ENCODE measurements around the gene TGOLN2.
"Not testable (repeated sequence)": the region's sequence is repeated elsewhere in the genome, so short reads cannot be mapped to it uniquely, and the experiment has no call there.

Gene TGOLN2

GRCh38 chr2:85330839-85331636 is 3.2 kb upstream of the TGOLN2 start:
- H3K27ac ChIP-seq, result no peak overlapping the region
- no peak for TF ChIP-seq CTCF (conservative IDR thresholded peaks at IDR 0.05)
- no peak for TF ChIP-seq ZFX (IDR thresholded peaks at IDR 0.05)

GRCh38 chr2:85329701-85330100 is 1.9 kb upstream of the TGOLN2 start:
- H3K27ac ChIP-seq, result not testable (repeated sequence)

- H3K27ac ChIP-seq, result no peak overlapping the region
- TF ChIP-seq ZFX (IDR thresholded peaks at IDR 0.05), result no peak
- TF ChIP-seq CTCF (conservative IDR thresholded peaks at IDR 0.05), result no peak
Measured at GRCh38 chr2:85329181-85329651, 1.4 kb upstream of the TGOLN2 start.

GRCh38 chr2:85327160-85327821 is 498 bp downstream of the TGOLN2 start:
- TF ChIP-seq CTCF (conservative IDR thresholded peaks at IDR 0.05), result no peak
- no peak for TF ChIP-seq ZFX (IDR thresholded peaks at IDR 0.05)
- peak overlapping the region; percentile 84 for H3K27ac ChIP-seq

GRCh38 chr2:85326406-85327159 is 1.2 kb downstream of the TGOLN2 start:
- TF ChIP-seq CTCF (conservative IDR thresholded peaks at IDR 0.05), result no peak
- TF ChIP-seq ZFX (IDR thresholded peaks at IDR 0.05), result no peak
- H3K27ac ChIP-seq, result peak overlapping the region; percentile 84

- TF ChIP-seq ZFX (IDR thresholded peaks at IDR 0.05) (no peak), CTCF (conservative IDR thresholded peaks at IDR 0.05) (no peak)
- H3K27ac ChIP-seq, result no peak overlapping the region
Measured at GRCh38 chr2:85325466-85325811, 2.4 kb downstream of the TGOLN2 start.

- H3K27ac ChIP-seq, result no peak overlapping the region
Measured at GRCh38 chr2:85324639-85325465, 2.9 kb downstream of the TGOLN2 start.

GRCh38 chr2:85323988-85324367 is 3.8 kb downstream of the TGOLN2 start:
- not testable (repeated sequence) for H3K27ac ChIP-seq

More at GRCh38 chr2:85324639-85325465, 2.9 kb downstream of the TGOLN2 start:
- TF ChIP-seq CTCF (conservative IDR thresholded peaks at IDR 0.05), result no peak
- no peak for TF ChIP-seq ZFX (IDR thresholded peaks at IDR 0.05)

All from C4-2B (cell line).